HEK293 (cell line): Measurements from ENCODE around the gene NUCB1.

Experiments
- CTCF ChIA-PET: fragments of 350-600 bp; formaldehyde crosslinking; extraction: SDS; loops from one replicate; lab custom pipeline; 2021; ENCODE audit warnings: antibody characterized with exemption; lab: Yijun Ruan, JAX
- POLR2A ChIA-PET: fragments of 300-600 bp; formaldehyde crosslinking; extraction: SDS; loops from one replicate; lab custom pipeline; 2020; ENCODE audit warnings: antibody characterized with exemption, inconsistent platforms; lab: Yijun Ruan, JAX
- H3K27ac ChIP-seq: fragments of 200-500 bp; sonication (Bioruptor generic); 2 replicates; pipeline ENCODE4 v1.5.1; 2014; ENCODE audit warnings: low read depth, low read length, control low read depth, inconsistent platforms; ENCODE audit errors: extremely low read depth
- H3K36me3 ChIP-seq, 2 experiments: fragments of 200-500 bp in 1 of 2; sonication (Bioruptor generic) in 1 of 2; 1 replicate in 1 of 2; 2 replicates in 1 of 2; pipeline ENCODE4 v1.5.1; 2014 to 2017; ENCODE audit warnings: inconsistent platforms in 2 of 2, low read length in 2 of 2; ENCODE audit not compliant: control insufficient read depth in 2 of 2, insufficient read depth in 1 of 2
- H3K4me1 ChIP-seq: fragments of 200-500 bp; sonication (Bioruptor generic); 2 replicates; pipeline ENCODE4 v1.5.1; 2014; ENCODE audit warnings: mild to moderate bottlenecking, low read length, inconsistent platforms; ENCODE audit not compliant: control insufficient read depth, insufficient read depth
- H3K4me3 ChIP-seq: 2 replicates; pipeline ENCODE4 v1.5.1; 2011; ENCODE audit warnings: low read depth, mild to moderate bottlenecking, control low read depth, low read length, moderate library complexity
- H3K9me3 ChIP-seq: fragments of 200-500 bp; sonication (Bioruptor generic); 2 replicates; pipeline ENCODE4 v1.5.1; 2014; ENCODE audit warnings: low read depth, low read length, inconsistent platforms; ENCODE audit not compliant: control insufficient read depth, insufficient read depth
- GFI1B ChIP-seq: fragments of 450-650 bp; formaldehyde crosslinking; IDR thresholded peaks from 2 replicates; pipeline ENCODE4 v1.5.1; 2016; ENCODE audit warnings: missing biosample characterization, missing genetic modification characterization
- HOXD13 ChIP-seq: sonication (generic); formaldehyde crosslinking; IDR thresholded peaks from 2 replicates; pipeline ENCODE4 v1.8.0; 2022; ENCODE audit warnings: missing genetic modification reagents, borderline replicate concordance
- IKZF3 ChIP-seq: fragments of 450-650 bp; IDR thresholded peaks from 2 replicates; pipeline ENCODE4 v1.5.0; 2018; ENCODE audit warnings: missing biosample characterization, mild to moderate bottlenecking, missing genetic modification characterization, moderate library complexity
- KLF1 ChIP-seq: fragments of 450-650 bp; formaldehyde crosslinking; IDR thresholded peaks from 2 replicates; pipeline ENCODE4 v1.5.1; 2016; ENCODE audit warnings: missing biosample characterization, missing genetic modification characterization
- KLF7 ChIP-seq: fragments of 450-650 bp; formaldehyde crosslinking; IDR thresholded peaks from 2 replicates; pipeline ENCODE4 v1.5.1; 2016; ENCODE audit warnings: missing biosample characterization, missing genetic modification characterization, borderline replicate concordance
- ZBTB1 ChIP-seq: fragments of 450-650 bp; formaldehyde crosslinking; IDR thresholded peaks from 2 replicates; pipeline ENCODE4 v1.5.1; 2016; ENCODE audit warnings: missing biosample characterization, missing genetic modification characterization
- ZBTB17 ChIP-seq: fragments of 450-650 bp; formaldehyde crosslinking; IDR thresholded peaks from 2 replicates; pipeline ENCODE4 v1.5.1; 2016; ENCODE audit warnings: missing biosample characterization, missing genetic modification characterization
- ZBTB20 ChIP-seq: fragments of 450-650 bp; formaldehyde crosslinking; IDR thresholded peaks from 2 replicates; pipeline ENCODE4 v1.5.1; 2016; ENCODE audit warnings: missing biosample characterization, missing genetic modification characterization
- ZBTB48 ChIP-seq: fragments of 450-650 bp; formaldehyde crosslinking; IDR thresholded peaks from 2 replicates; pipeline ENCODE4 v1.5.1; 2016; ENCODE audit warnings: missing biosample characterization, missing genetic modification characterization
- ZFP41 ChIP-seq: fragments of 450-650 bp; formaldehyde crosslinking; IDR thresholded peaks from 2 replicates; pipeline ENCODE4 v1.5.1; 2016; ENCODE audit warnings: missing biosample characterization, missing genetic modification characterization, borderline replicate concordance
- ZNF138 ChIP-seq: fragments of 450-650 bp; formaldehyde crosslinking; IDR thresholded peaks from 2 replicates; pipeline ENCODE4 v1.5.1; 2016; ENCODE audit warnings: missing biosample characterization, missing genetic modification characterization, borderline replicate concordance
- ZNF404 ChIP-seq: fragments of 450-650 bp; formaldehyde crosslinking; IDR thresholded peaks from 2 replicates; pipeline ENCODE4 v1.5.1; 2017; ENCODE audit warnings: missing biosample characterization, missing genetic modification characterization
- ZNF521 ChIP-seq: fragments of 450-650 bp; formaldehyde crosslinking; IDR thresholded peaks from 2 replicates; pipeline ENCODE4 v1.5.1; 2017; ENCODE audit warnings: missing biosample characterization, mild to moderate bottlenecking, missing genetic modification characterization
- ZNF558 ChIP-seq: fragments of 450-650 bp; formaldehyde crosslinking; IDR thresholded peaks from 2 replicates; pipeline ENCODE4 v1.5.1; 2016; ENCODE audit warnings: missing biosample characterization, missing genetic modification characterization
- ZNF621 ChIP-seq: fragments of 450-650 bp; formaldehyde crosslinking; IDR thresholded peaks from 2 replicates; pipeline ENCODE4 v1.5.1; 2017; ENCODE audit warnings: missing biosample characterization, missing genetic modification characterization
- ZNF701 ChIP-seq: fragments of 450-650 bp; formaldehyde crosslinking; IDR thresholded peaks from 2 replicates; pipeline ENCODE4 v1.5.1; 2016; ENCODE audit warnings: missing biosample characterization, missing genetic modification characterization
- ZNF785 ChIP-seq: fragments of 450-650 bp; formaldehyde crosslinking; IDR thresholded peaks from 2 replicates; pipeline ENCODE4 v1.5.1; 2016; ENCODE audit warnings: missing biosample characterization, missing genetic modification characterization
- TF ChIP-seq, protein P1 (sequence below): fragments of 450-650 bp; formaldehyde crosslinking; IDR thresholded peaks from 2 replicates; pipeline ENCODE4 v1.5.1; 2016; ENCODE audit warnings: missing biosample characterization, missing genetic modification characterization
- TF ChIP-seq, protein P2 (sequence below): fragments of 450-650 bp; formaldehyde crosslinking; conservative IDR thresholded peaks from 2 replicates; pipeline ENCODE4 v1.5.1; 2016; ENCODE audit warnings: low read depth, missing biosample characterization, missing genetic modification characterization
- TF ChIP-seq, protein P3 (sequence below): fragments of 450-650 bp; formaldehyde crosslinking; IDR thresholded peaks from 2 replicates; pipeline ENCODE4 v1.5.1; 2017; ENCODE audit warnings: missing biosample characterization, missing genetic modification characterization
- TF ChIP-seq, protein P4 (sequence below): fragments of 450-650 bp; formaldehyde crosslinking; IDR thresholded peaks from 2 replicates; pipeline ENCODE4 v1.5.1; 2016; ENCODE audit warnings: missing biosample characterization, missing genetic modification characterization, borderline replicate concordance
- TF ChIP-seq, protein P5 (sequence below): fragments of 450-650 bp; formaldehyde crosslinking; IDR thresholded peaks from 2 replicates; pipeline ENCODE4 v1.5.1; 2016; ENCODE audit warnings: missing biosample characterization, missing genetic modification characterization

The NUCB1 gene

DNA sequence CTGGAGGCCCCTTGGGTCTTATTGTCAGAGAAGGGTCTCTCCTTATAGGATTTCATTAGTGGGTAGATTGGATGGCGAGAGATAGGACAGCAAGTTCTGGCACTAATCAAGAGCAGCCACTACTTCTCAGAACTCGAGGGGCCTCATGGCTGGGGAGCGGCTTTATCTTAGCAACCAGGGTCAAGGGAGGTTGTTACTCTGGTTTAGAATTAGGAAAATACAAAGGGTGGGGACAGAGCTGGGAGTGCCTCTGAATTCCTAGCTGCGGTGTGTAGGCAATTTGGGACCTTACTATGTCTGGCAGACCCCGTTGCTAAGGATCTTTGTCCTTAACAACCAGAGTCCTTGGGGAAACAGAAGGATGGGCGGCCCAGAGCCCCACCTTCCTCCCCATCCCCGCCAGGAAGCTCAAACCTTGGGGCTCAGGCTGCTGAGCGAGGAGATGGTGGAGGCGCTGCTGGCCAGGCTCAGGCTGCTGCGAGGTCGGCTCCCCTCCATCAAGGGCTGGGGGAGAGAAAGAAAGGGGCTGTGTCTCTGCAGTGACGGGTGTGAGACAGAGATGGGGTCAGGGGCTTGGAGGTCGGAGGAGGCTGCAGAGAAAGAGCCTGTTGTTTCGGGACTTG, 32.9 kb upstream of the NUCB1 start:
- peaks cover 8% of the 10 kb centered on the region; the same call in 1 of the 2 replicates for H3K4me1 ChIP-seq
- ChIA-PET POLR2A (interaction anchor here (1.2 kb wide), 1 partner anchor 20 kb away, joined by 3 read pairs; no protein-coding TSS in a partner anchor), CTCF (interaction anchor here (1.2 to 2.2 kb wide), 2 partner anchors 25 to 104 kb away, joined by 4 to 11 read pairs; no protein-coding TSS in a partner anchor)
- H3K27ac ChIP-seq: no peak overlapping the region
- no peaks in the 10 kb centered on the region for H3K9me3 ChIP-seq
- H3K36me3 ChIP-seq: no peaks in the 10 kb centered on the region
- H3K4me3 ChIP-seq: no peak overlapping the region
- TF ChIP-seq HOXD13 (no peak), KLF1 (tag by site-specific recombination) (peak; percentile 68), KLF7 (tag by site-specific recombination) (no peak)
- TF ChIP-seq, protein P1, sequence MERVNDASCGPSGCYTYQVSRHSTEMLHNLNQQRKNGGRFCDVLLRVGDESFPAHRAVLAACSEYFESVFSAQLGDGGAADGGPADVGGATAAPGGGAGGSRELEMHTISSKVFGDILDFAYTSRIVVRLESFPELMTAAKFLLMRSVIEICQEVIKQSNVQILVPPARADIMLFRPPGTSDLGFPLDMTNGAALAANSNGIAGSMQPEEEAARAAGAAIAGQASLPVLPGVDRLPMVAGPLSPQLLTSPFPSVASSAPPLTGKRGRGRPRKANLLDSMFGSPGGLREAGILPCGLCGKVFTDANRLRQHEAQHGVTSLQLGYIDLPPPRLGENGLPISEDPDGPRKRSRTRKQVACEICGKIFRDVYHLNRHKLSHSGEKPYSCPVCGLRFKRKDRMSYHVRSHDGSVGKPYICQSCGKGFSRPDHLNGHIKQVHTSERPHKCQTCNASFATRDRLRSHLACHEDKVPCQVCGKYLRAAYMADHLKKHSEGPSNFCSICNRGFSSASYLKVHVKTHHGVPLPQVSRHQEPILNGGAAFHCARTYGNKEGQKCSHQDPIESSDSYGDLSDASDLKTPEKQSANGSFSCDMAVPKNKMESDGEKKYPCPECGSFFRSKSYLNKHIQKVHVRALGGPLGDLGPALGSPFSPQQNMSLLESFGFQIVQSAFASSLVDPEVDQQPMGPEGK (tag by site-specific recombination): no peak

DNA sequence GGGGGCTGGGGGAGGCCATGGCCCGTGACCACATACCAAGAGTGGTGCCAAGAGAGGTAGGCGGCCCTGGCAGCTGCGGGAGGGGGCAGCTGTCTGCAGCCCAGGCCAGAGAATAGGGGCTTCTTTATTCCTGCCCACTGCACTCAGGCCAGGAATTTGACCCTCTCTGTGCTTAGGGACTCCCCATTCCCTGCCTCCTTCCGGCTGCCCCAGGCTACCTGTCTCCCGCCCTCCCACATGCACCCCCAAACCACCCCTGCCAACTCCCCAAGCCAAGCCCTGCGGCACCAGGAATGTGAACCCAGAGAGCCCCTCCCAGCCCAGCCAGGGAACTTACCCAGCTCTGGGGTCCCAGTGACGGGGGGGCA, 32.4 kb upstream of the NUCB1 start:
- ChIA-PET CTCF (interaction anchor here (1.2 to 2.2 kb wide), 2 partner anchors 26 to 103 kb away, joined by 4 to 11 read pairs; no protein-coding TSS in a partner anchor), POLR2A (interaction anchor here (1.2 kb wide), 1 partner anchor 20 kb away, joined by 3 read pairs; no protein-coding TSS in a partner anchor)

More for the DNA sequence above, 32.4 kb upstream of the NUCB1 start:
- Histone ChIP-seq H3K9me3 (no peaks in the 10 kb centered on the region), H3K4me1 (peaks cover 8% of the 10 kb centered on the region; the same call in 1 of the 2 replicates), H3K36me3 (no peaks in the 10 kb centered on the region), H3K27ac (no peak overlapping the region), H3K4me3 (no peak overlapping the region)
- TF ChIP-seq ZNF785 (no peak), ZNF138 (tag by site-specific recombination) (no peak), ZNF701 (tag by site-specific recombination) (no peak), ZFP41 (tag by site-specific recombination) (no peak), ZBTB20 (tag by site-specific recombination) (no peak), ZBTB48 (no peak), KLF1 (tag by site-specific recombination) (no peak), ZBTB17 (tag by site-specific recombination) (no peak), GFI1B (tag by site-specific recombination) (no peak), ZBTB1 (tag by site-specific recombination) (no peak), ZNF521 (tag by site-specific recombination) (no peak), ZNF558 (tag by site-specific recombination) (no peak), KLF7 (tag by site-specific recombination) (no peak), ZNF621 (tag by site-specific recombination) (no peak), ZNF404 (tag by site-specific recombination) (no peak), IKZF3 (tag by site-specific recombination) (no peak)
- TF ChIP-seq, protein P2, sequence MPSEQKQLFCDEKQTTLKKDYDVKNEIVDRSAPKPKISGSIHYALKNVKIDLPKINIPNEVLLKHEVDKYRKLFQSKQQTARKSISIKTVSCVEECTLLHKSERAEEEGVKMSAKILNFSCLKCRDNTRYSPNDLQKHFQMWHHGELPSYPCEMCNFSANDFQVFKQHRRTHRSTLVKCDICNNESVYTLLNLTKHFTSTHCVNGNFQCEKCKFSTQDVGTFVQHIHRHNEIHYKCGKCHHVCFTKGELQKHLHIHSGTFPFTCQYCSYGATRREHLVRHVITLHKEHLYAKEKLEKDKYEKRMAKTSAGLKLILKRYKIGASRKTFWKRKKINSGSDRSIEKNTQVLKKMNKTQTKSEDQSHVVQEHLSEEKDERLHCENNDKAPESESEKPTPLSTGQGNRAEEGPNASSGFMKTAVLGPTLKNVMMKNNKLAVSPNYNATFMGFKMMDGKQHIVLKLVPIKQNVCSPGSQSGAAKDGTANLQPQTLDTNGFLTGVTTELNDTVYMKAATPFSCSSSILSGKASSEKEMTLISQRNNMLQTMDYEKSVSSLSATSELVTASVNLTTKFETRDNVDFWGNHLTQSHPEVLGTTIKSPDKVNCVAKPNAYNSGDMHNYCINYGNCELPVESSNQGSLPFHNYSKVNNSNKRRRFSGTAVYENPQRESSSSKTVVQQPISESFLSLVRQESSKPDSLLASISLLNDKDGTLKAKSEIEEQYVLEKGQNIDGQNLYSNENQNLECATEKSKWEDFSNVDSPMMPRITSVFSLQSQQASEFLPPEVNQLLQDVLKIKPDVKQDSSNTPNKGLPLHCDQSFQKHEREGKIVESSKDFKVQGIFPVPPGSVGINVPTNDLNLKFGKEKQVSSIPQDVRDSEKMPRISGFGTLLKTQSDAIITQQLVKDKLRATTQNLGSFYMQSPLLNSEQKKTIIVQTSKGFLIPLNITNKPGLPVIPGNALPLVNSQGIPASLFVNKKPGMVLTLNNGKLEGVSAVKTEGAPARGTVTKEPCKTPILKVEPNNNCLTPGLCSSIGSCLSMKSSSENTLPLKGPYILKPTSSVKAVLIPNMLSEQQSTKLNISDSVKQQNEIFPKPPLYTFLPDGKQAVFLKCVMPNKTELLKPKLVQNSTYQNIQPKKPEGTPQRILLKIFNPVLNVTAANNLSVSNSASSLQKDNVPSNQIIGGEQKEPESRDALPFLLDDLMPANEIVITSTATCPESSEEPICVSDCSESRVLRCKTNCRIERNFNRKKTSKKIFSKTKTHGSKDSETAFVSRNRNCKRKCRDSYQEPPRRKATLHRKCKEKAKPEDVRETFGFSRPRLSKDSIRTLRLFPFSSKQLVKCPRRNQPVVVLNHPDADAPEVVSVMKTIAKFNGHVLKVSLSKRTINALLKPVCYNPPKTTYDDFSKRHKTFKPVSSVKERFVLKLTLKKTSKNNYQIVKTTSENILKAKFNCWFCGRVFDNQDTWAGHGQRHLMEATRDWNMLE: no peak
- TF ChIP-seq, protein P3, sequence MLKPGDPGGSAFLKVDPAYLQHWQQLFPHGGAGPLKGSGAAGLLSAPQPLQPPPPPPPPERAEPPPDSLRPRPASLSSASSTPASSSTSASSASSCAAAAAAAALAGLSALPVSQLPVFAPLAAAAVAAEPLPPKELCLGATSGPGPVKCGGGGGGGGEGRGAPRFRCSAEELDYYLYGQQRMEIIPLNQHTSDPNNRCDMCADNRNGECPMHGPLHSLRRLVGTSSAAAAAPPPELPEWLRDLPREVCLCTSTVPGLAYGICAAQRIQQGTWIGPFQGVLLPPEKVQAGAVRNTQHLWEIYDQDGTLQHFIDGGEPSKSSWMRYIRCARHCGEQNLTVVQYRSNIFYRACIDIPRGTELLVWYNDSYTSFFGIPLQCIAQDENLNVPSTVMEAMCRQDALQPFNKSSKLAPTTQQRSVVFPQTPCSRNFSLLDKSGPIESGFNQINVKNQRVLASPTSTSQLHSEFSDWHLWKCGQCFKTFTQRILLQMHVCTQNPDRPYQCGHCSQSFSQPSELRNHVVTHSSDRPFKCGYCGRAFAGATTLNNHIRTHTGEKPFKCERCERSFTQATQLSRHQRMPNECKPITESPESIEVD (tag by site-specific recombination): no peak
- TF ChIP-seq, protein P4, sequence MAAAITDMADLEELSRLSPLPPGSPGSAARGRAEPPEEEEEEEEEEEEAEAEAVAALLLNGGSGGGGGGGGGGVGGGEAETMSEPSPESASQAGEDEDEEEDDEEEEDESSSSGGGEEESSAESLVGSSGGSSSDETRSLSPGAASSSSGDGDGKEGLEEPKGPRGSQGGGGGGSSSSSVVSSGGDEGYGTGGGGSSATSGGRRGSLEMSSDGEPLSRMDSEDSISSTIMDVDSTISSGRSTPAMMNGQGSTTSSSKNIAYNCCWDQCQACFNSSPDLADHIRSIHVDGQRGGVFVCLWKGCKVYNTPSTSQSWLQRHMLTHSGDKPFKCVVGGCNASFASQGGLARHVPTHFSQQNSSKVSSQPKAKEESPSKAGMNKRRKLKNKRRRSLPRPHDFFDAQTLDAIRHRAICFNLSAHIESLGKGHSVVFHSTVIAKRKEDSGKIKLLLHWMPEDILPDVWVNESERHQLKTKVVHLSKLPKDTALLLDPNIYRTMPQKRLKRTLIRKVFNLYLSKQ (tag by site-specific recombination): no peak
- TF ChIP-seq, protein P5, sequence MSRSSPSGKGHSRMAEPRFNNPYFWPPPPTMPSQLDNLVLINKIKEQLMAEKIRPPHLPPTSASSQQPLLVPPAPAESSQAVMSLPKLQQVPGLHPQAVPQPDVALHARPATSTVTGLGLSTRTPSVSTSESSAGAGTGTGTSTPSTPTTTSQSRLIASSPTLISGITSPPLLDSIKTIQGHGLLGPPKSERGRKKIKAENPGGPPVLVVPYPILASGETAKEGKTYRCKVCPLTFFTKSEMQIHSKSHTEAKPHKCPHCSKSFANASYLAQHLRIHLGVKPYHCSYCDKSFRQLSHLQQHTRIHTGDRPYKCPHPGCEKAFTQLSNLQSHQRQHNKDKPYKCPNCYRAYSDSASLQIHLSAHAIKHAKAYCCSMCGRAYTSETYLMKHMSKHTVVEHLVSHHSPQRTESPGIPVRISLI (tag by site-specific recombination): no peak
